Measurements from ENCODE around the gene CCDC6. TPM values are rescaled to one million over a fixed set of nuclear protein-coding genes. Genes with fewer than 3 reads are reported as not detected.

Gene CCDC6
- total RNA-seq, 1 experiment from 2014 or later = 54.9 TPM

GRCh38 chr10:59831658-59832503, 74.5 kb downstream of the CCDC6 start:
- Histone ChIP-seq H3K4me1 (ENCODE audit: control insufficient read depth in 1 of 2, insufficient read depth in 2 of 2, low read length in 2 of 2) (no peaks in the 10 kb centered on the region), H3K9ac (ENCODE audit: low read length) (no peak overlapping the region), H3K27me3 (ENCODE audit: insufficient read depth, low read length) (no peaks in the 10 kb centered on the region), H3K36me3 (ENCODE audit: control insufficient read depth in 1 of 2, insufficient read depth in 2 of 2, low read length in 2 of 2) (0 out of 4 replicates have a peak, but pooled peaks cover 0 to 4% of the 10 kb centered on the region in 2 experiments), H3K4me2 (ENCODE audit: low read length) (no peak overlapping the region), H3K9me3 (ENCODE audit: control insufficient read depth in 1 of 2, insufficient read depth in 1 of 2, low read depth in 1 of 2, low read length in 2 of 2) (no peaks in the 10 kb centered on the region), H3K79me2 (ENCODE audit: insufficient read depth, low read length) (peaks cover 15% of the 10 kb centered on the region; the same call in 1 of the 2 replicates), H3K27ac (ENCODE audit: low read depth, low read length) (no peak overlapping the region), H4K20me1 (ENCODE audit: insufficient read depth) (peaks cover 11% of the 10 kb centered on the region; the same call in 1 of the 2 replicates), H3K9me2 (ENCODE audit: insufficient read depth) (no peaks in the 10 kb centered on the region), H3K4me3 (replicated peaks in 1 of 2; ENCODE audit: low read depth in 1 of 2, low read length in 2 of 2) (no peak overlapping the region), H2AFZ (ENCODE audit: low read depth, low read length, poor library complexity, severe bottlenecking) (no peak overlapping the region)
- no peak for TF ChIP-seq ZFX (IDR thresholded peaks at IDR 0.05)
- TF ChIP-seq EZH2 (IDR thresholded peaks at IDR 0.05) = no peak
- no peak for TF ChIP-seq POLR2A (IDR thresholded peaks at IDR 0.05; ENCODE audit: borderline replicate concordance, extremely low read depth, insufficient read depth, insufficient read length)
- TF ChIP-seq, protein P1, sequence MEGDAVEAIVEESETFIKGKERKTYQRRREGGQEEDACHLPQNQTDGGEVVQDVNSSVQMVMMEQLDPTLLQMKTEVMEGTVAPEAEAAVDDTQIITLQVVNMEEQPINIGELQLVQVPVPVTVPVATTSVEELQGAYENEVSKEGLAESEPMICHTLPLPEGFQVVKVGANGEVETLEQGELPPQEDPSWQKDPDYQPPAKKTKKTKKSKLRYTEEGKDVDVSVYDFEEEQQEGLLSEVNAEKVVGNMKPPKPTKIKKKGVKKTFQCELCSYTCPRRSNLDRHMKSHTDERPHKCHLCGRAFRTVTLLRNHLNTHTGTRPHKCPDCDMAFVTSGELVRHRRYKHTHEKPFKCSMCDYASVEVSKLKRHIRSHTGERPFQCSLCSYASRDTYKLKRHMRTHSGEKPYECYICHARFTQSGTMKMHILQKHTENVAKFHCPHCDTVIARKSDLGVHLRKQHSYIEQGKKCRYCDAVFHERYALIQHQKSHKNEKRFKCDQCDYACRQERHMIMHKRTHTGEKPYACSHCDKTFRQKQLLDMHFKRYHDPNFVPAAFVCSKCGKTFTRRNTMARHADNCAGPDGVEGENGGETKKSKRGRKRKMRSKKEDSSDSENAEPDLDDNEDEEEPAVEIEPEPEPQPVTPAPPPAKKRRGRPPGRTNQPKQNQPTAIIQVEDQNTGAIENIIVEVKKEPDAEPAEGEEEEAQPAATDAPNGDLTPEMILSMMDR (IDR thresholded peaks at IDR 0.05 in 2 of 3, conservative IDR thresholded peaks at IDR 0.05 in 1 of 3; ENCODE audit: borderline replicate concordance in 1 of 3, insufficient read depth in 1 of 3, low read depth in 2 of 3, low read length in 2 of 3) = no peak
- no peak for TF ChIP-seq ATF3 (IDR thresholded peaks at IDR 0.05)
- TF ChIP-seq JUND (IDR thresholded peaks at IDR 0.05) = no peak
- no peak for TF ChIP-seq ELF1 (IDR thresholded peaks at IDR 0.05; ENCODE audit: borderline replicate concordance, low read depth)
- TF ChIP-seq, protein P2, sequence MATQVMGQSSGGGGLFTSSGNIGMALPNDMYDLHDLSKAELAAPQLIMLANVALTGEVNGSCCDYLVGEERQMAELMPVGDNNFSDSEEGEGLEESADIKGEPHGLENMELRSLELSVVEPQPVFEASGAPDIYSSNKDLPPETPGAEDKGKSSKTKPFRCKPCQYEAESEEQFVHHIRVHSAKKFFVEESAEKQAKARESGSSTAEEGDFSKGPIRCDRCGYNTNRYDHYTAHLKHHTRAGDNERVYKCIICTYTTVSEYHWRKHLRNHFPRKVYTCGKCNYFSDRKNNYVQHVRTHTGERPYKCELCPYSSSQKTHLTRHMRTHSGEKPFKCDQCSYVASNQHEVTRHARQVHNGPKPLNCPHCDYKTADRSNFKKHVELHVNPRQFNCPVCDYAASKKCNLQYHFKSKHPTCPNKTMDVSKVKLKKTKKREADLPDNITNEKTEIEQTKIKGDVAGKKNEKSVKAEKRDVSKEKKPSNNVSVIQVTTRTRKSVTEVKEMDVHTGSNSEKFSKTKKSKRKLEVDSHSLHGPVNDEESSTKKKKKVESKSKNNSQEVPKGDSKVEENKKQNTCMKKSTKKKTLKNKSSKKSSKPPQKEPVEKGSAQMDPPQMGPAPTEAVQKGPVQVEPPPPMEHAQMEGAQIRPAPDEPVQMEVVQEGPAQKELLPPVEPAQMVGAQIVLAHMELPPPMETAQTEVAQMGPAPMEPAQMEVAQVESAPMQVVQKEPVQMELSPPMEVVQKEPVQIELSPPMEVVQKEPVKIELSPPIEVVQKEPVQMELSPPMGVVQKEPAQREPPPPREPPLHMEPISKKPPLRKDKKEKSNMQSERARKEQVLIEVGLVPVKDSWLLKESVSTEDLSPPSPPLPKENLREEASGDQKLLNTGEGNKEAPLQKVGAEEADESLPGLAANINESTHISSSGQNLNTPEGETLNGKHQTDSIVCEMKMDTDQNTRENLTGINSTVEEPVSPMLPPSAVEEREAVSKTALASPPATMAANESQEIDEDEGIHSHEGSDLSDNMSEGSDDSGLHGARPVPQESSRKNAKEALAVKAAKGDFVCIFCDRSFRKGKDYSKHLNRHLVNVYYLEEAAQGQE (IDR thresholded peaks at IDR 0.05; ENCODE audit: low read depth) = no peak
- no peak for TF ChIP-seq CEBPB (IDR thresholded peaks at IDR 0.05; ENCODE audit: low read depth)
- no peak for TF ChIP-seq SRF (IDR thresholded peaks at IDR 0.05; ENCODE audit: low read depth)
- no peak for TF ChIP-seq CBX3 (IDR thresholded peaks at IDR 0.05; ENCODE audit: low read depth)
- TF ChIP-seq FOSL1 (IDR thresholded peaks at IDR 0.05; ENCODE audit: low read depth) = no peak
- no peak for TF ChIP-seq SP1 (IDR thresholded peaks at IDR 0.05; ENCODE audit: low read depth)
- no peak for TF ChIP-seq EZH2phosphoT487 (IDR thresholded peaks at IDR 0.05; ENCODE audit: borderline replicate concordance)
- no peak for TF ChIP-seq YY1 (IDR thresholded peaks at IDR 0.05; ENCODE audit: extremely low read depth, insufficient replicate concordance, low read depth, low read length)
- no peak for TF ChIP-seq EGR1 (IDR thresholded peaks at IDR 0.05; ENCODE audit: low read depth)
- TF ChIP-seq, protein P3, sequence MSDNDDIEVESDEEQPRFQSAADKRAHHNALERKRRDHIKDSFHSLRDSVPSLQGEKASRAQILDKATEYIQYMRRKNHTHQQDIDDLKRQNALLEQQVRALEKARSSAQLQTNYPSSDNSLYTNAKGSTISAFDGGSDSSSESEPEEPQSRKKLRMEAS (IDR thresholded peaks at IDR 0.05) = no peak
- no peak for TF ChIP-seq SIN3A (IDR thresholded peaks at IDR 0.05; ENCODE audit: low read depth)
- no peak for TF ChIP-seq RAD21 (IDR thresholded peaks at IDR 0.05; ENCODE audit: low read depth)
- no peak for TF ChIP-seq POLR2AphosphoS5 (IDR thresholded peaks at IDR 0.05; ENCODE audit: low read depth, low read length)
- DNase-seq (ENCODE audit: low read depth, low spot score) = no peak
- POLR2A ChIA-PET = no interaction called here
- CTCF ChIA-PET = interaction anchor here (1.9 kb wide), 1 partner anchor 206 kb away, joined by 19 read pairs; no protein-coding TSS in a partner anchor
- intact Hi-C loops (cut with micrococcal nuclease) = loop anchor here (5.0 to 10.0 kb wide), 2 partner anchors 877 to 1045 kb away; no protein-coding TSS in a partner anchor
- no peak for ATAC-seq
- no TSS peak for BruUV-seq (replicated peaks)
- RAD21 ChIA-PET (ENCODE audit: low non-redundant PET in 1 of 2, low total read pairs in 2 of 2, uncharacterized antibody in 2 of 2, unreplicated experiment in 2 of 2) = no interaction called here
